ENCODE measurements around the gene DHX58. TPM values are rescaled to one million over a fixed set of nuclear protein-coding genes. Genes with fewer than 3 reads are reported as not detected.

Gene DHX58
- total and polyA plus RNA-seq, 2 donors (not counting 3 experiments of a cell fraction or from before 2014, with no cell fraction given): 3.1 to 9.0 TPM

GRCh38 chr17:42061646-42062487 is 50.6 kb downstream of the DHX58 start:
- ChIA-PET CTCF (interaction anchor here (0.6 kb wide), 1 partner anchor 35 kb away, joined by 3 read pairs; no protein-coding TSS in a partner anchor), POLR2A (interaction anchor here (0.7 kb wide), 1 partner anchor 35 kb away, joined by 9 read pairs; no protein-coding TSS in a partner anchor)
- dilution Hi-C loops (cut with MboI; ENCODE audit: extremely low pct_ligation_motif_present, low sequenced_read_pairs): no loop called here
- no peaks in the 10 kb centered on the region for H3K79me2 ChIP-seq (ENCODE audit: control insufficient read depth, insufficient read depth, low read length)
- no peak overlapping the region for H2AFZ ChIP-seq (ENCODE audit: low read depth, low read length)
- H3K4me2 ChIP-seq (ENCODE audit: insufficient read depth, low read length): no peak overlapping the region
- no peak for TF ChIP-seq POLR2AphosphoS5 (IDR thresholded peaks at IDR 0.05; ENCODE audit: insufficient read depth, low read depth, low read length)
- TF ChIP-seq FOS (IDR thresholded peaks at IDR 0.05; ENCODE audit: borderline replicate concordance, insufficient read depth, low read length): no peak
- TF ChIP-seq CTCF (IDR thresholded peaks at IDR 0.05; ENCODE audit: extremely low read depth in 1 of 2, insufficient read depth in 1 of 2, low read depth in 1 of 2, low read length in 2 of 2): no peak
- no peak for TF ChIP-seq POLR2A (IDR thresholded peaks at IDR 0.05; ENCODE audit: low read depth, low read length)
- TF ChIP-seq GATA2 (IDR thresholded peaks at IDR 0.05; ENCODE audit: insufficient read depth, insufficient read length, low read depth, low read length): no peak
- no peak for TF ChIP-seq JUN (IDR thresholded peaks at IDR 0.05; ENCODE audit: borderline replicate concordance, insufficient read depth, insufficient read length, low read depth)
- TF ChIP-seq, protein P1, sequence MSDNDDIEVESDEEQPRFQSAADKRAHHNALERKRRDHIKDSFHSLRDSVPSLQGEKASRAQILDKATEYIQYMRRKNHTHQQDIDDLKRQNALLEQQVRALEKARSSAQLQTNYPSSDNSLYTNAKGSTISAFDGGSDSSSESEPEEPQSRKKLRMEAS (IDR thresholded peaks at IDR 0.05; ENCODE audit: insufficient read depth, insufficient read length): no peak
- TF ChIP-seq EZH2 (IDR thresholded peaks at IDR 0.05; ENCODE audit: borderline replicate concordance, low read depth, low read length, severe bottlenecking): no peak
- TF ChIP-seq MYC (IDR thresholded peaks at IDR 0.05; ENCODE audit: low read depth, low read length): no peak
- FAIRE-seq (no peak), DNase-seq (ENCODE audit: low read depth, low spot score) (no peak)
- no peak overlapping the region for H3K4me3 ChIP-seq (replicated peaks in 1 of 3; ENCODE audit: insufficient read depth in 1 of 3, low read depth in 1 of 3, low read length in 3 of 3)
- H4K20me1 ChIP-seq (replicated peaks; ENCODE audit: control insufficient read depth, extremely low read depth, insufficient read depth, low read length): no peaks in the 10 kb centered on the region
- BruUV-seq (replicated peaks): no TSS peak
- H3K9ac ChIP-seq (replicated peaks; ENCODE audit: extremely low read depth, insufficient read depth, low read length): no peak overlapping the region
- no peak overlapping the region for H3K27ac ChIP-seq (ENCODE audit: insufficient read depth, low read depth, low read length)
- no peaks in the 10 kb centered on the region for H3K36me3 ChIP-seq (ENCODE audit: control insufficient read depth in 2 of 2, extremely low read depth in 1 of 2, insufficient read depth in 2 of 2, low read length in 2 of 2)
- H3K27me3 ChIP-seq (ENCODE audit: control insufficient read depth in 2 of 2, insufficient read depth in 2 of 2, low read length in 2 of 2): no peaks in the 10 kb centered on the region
- no peaks in the 10 kb centered on the region for H3K9me3 ChIP-seq (replicated peaks; ENCODE audit: control insufficient read depth, insufficient read depth, low read length)
- H3K4me1 ChIP-seq (ENCODE audit: control insufficient read depth, extremely low read depth, insufficient read depth, low read length): no peaks in the 10 kb centered on the region
- intact Hi-C loops (cut with micrococcal nuclease): no loop called here
- H3K9me1 ChIP-seq (replicated peaks; ENCODE audit: control insufficient read depth, extremely low read depth, insufficient read depth, low read length): no peaks in the 10 kb centered on the region

Data from endothelial cell of umbilical vein (primary cell).